H1 (cell line): Measurements from ENCODE around the gene PDE1C. TPM values are rescaled to one million over a fixed set of nuclear protein-coding genes. Genes with fewer than 3 reads are reported as not detected.

ENCODE experiments used
- CTCF ChIA-PET: fragments of 300-600 bp; sonication (Branson Sonifier 250); formaldehyde crosslinking; loops from one replicate; lab custom pipeline; 2021; ENCODE audit not compliant: partially characterized antibody; lab: Charles Lee
- POLR2A ChIA-PET: fragments of 300-600 bp; sonication (Branson Sonifier 250); formaldehyde crosslinking; loops from one replicate; lab custom pipeline; 2021; ENCODE audit warnings: inconsistent platforms; ENCODE audit not compliant: partially characterized antibody; lab: Charles Lee
- DNase-seq, 2 experiments: peaks; one replicate each; pipeline versions ENCODE4 v3.0.0 to v3.0.0-alpha.2; 2010 to 2022; ENCODE audit warnings: low spot score in 2 of 2, low read depth in 1 of 2, mixed read lengths in 1 of 2
- FAIRE-seq: peaks from 2 replicates; lab custom pipeline; 2011; peaks lifted over from hg19 to GRCh38; lab: Jason Lieb, UNC
- H2AFZ ChIP-seq: 2 replicates; pipeline ENCODE4 v1.8.1; 2012; ENCODE audit warnings: low read length, inconsistent platforms
- H2AK5ac ChIP-seq: 2 replicates; pipeline ENCODE4 v1.6.1; 2013; ENCODE audit warnings: low read depth, low read length
- H2BK120ac ChIP-seq: replicated peaks from 2 replicates; pipeline ENCODE3; 2013; ENCODE audit warnings: low read depth, low read length, inconsistent platforms
- H2BK12ac ChIP-seq: 2 replicates; pipeline ENCODE4 v1.6.1; 2013; ENCODE audit warnings: low read depth, low read length
- H2BK15ac ChIP-seq: 2 replicates; pipeline ENCODE4 v1.6.1; 2013; ENCODE audit warnings: low read length
- H2BK20ac ChIP-seq: 2 replicates; pipeline ENCODE4 v1.6.1; 2013; ENCODE audit warnings: low read length
- H2BK5ac ChIP-seq: 2 replicates; pipeline ENCODE4 v1.6.1; 2013; ENCODE audit warnings: low read depth, low read length
- H3K14ac ChIP-seq: 2 replicates; pipeline ENCODE4 v1.6.1; 2013; ENCODE audit warnings: inconsistent platforms; ENCODE audit not compliant: insufficient read length
- H3K18ac ChIP-seq: 2 replicates; pipeline ENCODE4 v1.6.1; 2013; ENCODE audit warnings: low read length; ENCODE audit errors: extremely low read depth
- H3K23ac ChIP-seq: 2 replicates; pipeline ENCODE4 v1.6.1; 2013; ENCODE audit warnings: inconsistent platforms; ENCODE audit not compliant: insufficient read length
- H3K23me2 ChIP-seq: 2 replicates; pipeline ENCODE4 v1.6.1; 2013; ENCODE audit warnings: low read depth, low read length
- H3K27ac ChIP-seq: 2 replicates; pipeline ENCODE4 v1.6.1; 2011; ENCODE audit warnings: low read depth, low read length, inconsistent platforms
- H3K27me3 ChIP-seq, 4 experiments: replicated peaks in 1 of 4; 1 replicate in 1 of 4; 2 replicates in 3 of 4; pipeline versions ENCODE4 v1.6.1 to v1.8.1; 2011 to 2013; ENCODE audit warnings: low read length in 3 of 4, mild to moderate bottlenecking in 3 of 4, inconsistent platforms in 2 of 4, mixed read lengths in 2 of 4, moderate library complexity in 1 of 4; ENCODE audit not compliant: control insufficient read depth in 3 of 4, insufficient read depth in 3 of 4; ENCODE audit errors: extremely low read depth in 1 of 4
- H3K36me3 ChIP-seq, 4 experiments: 2 replicates each; pipeline versions ENCODE4 v1.6.1 to v1.8.1; 2011 to 2013; ENCODE audit warnings: mild to moderate bottlenecking in 4 of 4, low read length in 3 of 4, moderate library complexity in 2 of 4, control low read depth in 1 of 4, inconsistent platforms in 1 of 4; ENCODE audit not compliant: insufficient read depth in 4 of 4, control insufficient read depth in 2 of 4
- H3K4ac ChIP-seq: replicated peaks from 2 replicates; pipeline ENCODE3; 2013; ENCODE audit warnings: low read length, low read depth, mixed read lengths, inconsistent platforms; ENCODE audit not compliant: insufficient read length
- H3K4me1 ChIP-seq, 4 experiments: replicated peaks in 1 of 4; 1 replicate in 1 of 4; 2 replicates in 3 of 4; pipeline versions ENCODE4 v1.6.1 to v1.8.1; 2011 to 2013; ENCODE audit warnings: low read length in 3 of 4, inconsistent platforms in 2 of 4, mixed read lengths in 1 of 4; ENCODE audit not compliant: insufficient read depth in 4 of 4, control insufficient read depth in 3 of 4
- H3K4me2 ChIP-seq, 2 experiments: 2 replicates each; pipeline versions ENCODE4 v1.6.1 to v1.8.1; 2011 to 2013; ENCODE audit warnings: low read depth in 2 of 2, low read length in 2 of 2, control low read depth in 1 of 2, inconsistent platforms in 1 of 2, mild to moderate bottlenecking in 1 of 2; ENCODE audit not compliant: insufficient read depth in 1 of 2
- H3K4me3 ChIP-seq, 4 experiments: fragments of 200-600, 300-600 bp in 1 of 4; sonication (generic), shearing (Covaris generic), sonication (Bioruptor Twin) in 1 of 4; 2 replicates each; pipeline versions ENCODE4 v1.5.1 to v1.8.1; 2011 to 2016; ENCODE audit warnings: low read length in 4 of 4, low read depth in 3 of 4, control low read depth in 2 of 4, inconsistent platforms in 2 of 4, mild to moderate bottlenecking in 2 of 4, mixed read lengths in 1 of 4, moderate library complexity in 1 of 4; ENCODE audit not compliant: insufficient read depth in 2 of 4; ENCODE audit errors: extremely low read depth in 1 of 4
- H3K56ac ChIP-seq: replicated peaks from 2 replicates; pipeline ENCODE3; 2013; ENCODE audit warnings: low read depth, mild to moderate bottlenecking, mixed read lengths, low read length, inconsistent platforms; ENCODE audit not compliant: insufficient read length
- H3K79me1 ChIP-seq: 2 replicates; pipeline ENCODE4 v1.6.1; 2013; ENCODE audit warnings: low read depth, low read length, control low read depth
- H3K79me2 ChIP-seq, 2 experiments: 2 replicates each; pipeline versions ENCODE4 v1.6.1 to v1.8.1; 2012 to 2013; ENCODE audit warnings: low read length in 2 of 2, mild to moderate bottlenecking in 2 of 2, inconsistent platforms in 1 of 2; ENCODE audit not compliant: insufficient read depth in 2 of 2, control insufficient read depth in 1 of 2
- H3K9ac ChIP-seq, 4 experiments: replicated peaks in 1 of 4; 1 replicate in 1 of 4; 2 replicates in 3 of 4; pipeline versions ENCODE4 v1.6.1 to v1.8.1; 2011 to 2013; ENCODE audit warnings: low read depth in 3 of 4, low read length in 3 of 4, control low read depth in 2 of 4, mild to moderate bottlenecking in 2 of 4, moderate library complexity in 2 of 4, inconsistent platforms in 1 of 4; ENCODE audit errors: extremely low read depth in 1 of 4
- H3K9me3 ChIP-seq, 2 experiments: 2 replicates each; pipeline versions ENCODE4 v1.6.1 to v1.8.1; 2012 to 2013; ENCODE audit warnings: mild to moderate bottlenecking in 2 of 2, moderate library complexity in 2 of 2, control low read depth in 1 of 2, inconsistent platforms in 1 of 2, low read depth in 1 of 2, low read length in 1 of 2, mixed read lengths in 1 of 2; ENCODE audit not compliant: insufficient read depth in 2 of 2
- H4K20me1 ChIP-seq, 2 experiments: replicated peaks in 1 of 2; 2 replicates each; pipeline versions ENCODE3 to v1.8.1; 2011 to 2013; ENCODE audit warnings: inconsistent platforms in 2 of 2, low read length in 2 of 2, mild to moderate bottlenecking in 1 of 2; ENCODE audit not compliant: insufficient read depth in 2 of 2, control insufficient read depth in 1 of 2
- H4K5ac ChIP-seq: 2 replicates; pipeline ENCODE4 v1.6.1; 2013; ENCODE audit warnings: low read length, low read depth, mixed read lengths, inconsistent platforms; ENCODE audit not compliant: insufficient read length
- H4K8ac ChIP-seq: 2 replicates; pipeline ENCODE4 v1.8.0; 2013; ENCODE audit warnings: mild to moderate bottlenecking, moderate library complexity, low read length, inconsistent platforms; ENCODE audit not compliant: insufficient read depth; ENCODE audit errors: extremely low read depth
- H4K91ac ChIP-seq: replicated peaks from 2 replicates; pipeline ENCODE3; 2013; ENCODE audit warnings: low read length, mixed read lengths, inconsistent platforms; ENCODE audit not compliant: insufficient read length
- MAX ChIP-seq: IDR thresholded peaks from 2 replicates; pipeline ENCODE4 v1.6.1; 2012; ENCODE audit warnings: inconsistent platforms
- PHF8 ChIP-seq: fragments of 200-600 bp; sonication (generic); conservative IDR thresholded peaks from 2 replicates; pipeline ENCODE4 v1.7.1; 2012; ENCODE audit warnings: low read depth, mild to moderate bottlenecking, inconsistent platforms, low read length, moderate library complexity
- POLR2A ChIP-seq, 2 experiments: IDR thresholded peaks; 1 replicate in 1 of 2; 2 replicates in 1 of 2; pipeline ENCODE4 v1.6.1; 2011; ENCODE audit warnings: low read depth in 2 of 2, low read length in 2 of 2, mild to moderate bottlenecking in 2 of 2; ENCODE audit errors: control extremely low read depth in 1 of 2
- SIRT6 ChIP-seq: IDR thresholded peaks from one replicate; pipeline ENCODE4 v1.7.1; 2012; ENCODE audit warnings: low read length, inconsistent platforms
- SP4 ChIP-seq: IDR thresholded peaks from 2 replicates; pipeline ENCODE4 v1.6.1; 2012; ENCODE audit warnings: low read length, inconsistent platforms
- TCF12 ChIP-seq: IDR thresholded peaks from 2 replicates; pipeline ENCODE4 v1.6.1; 2011; ENCODE audit warnings: low read depth, mild to moderate bottlenecking, low read length
- WGBS, 2 experiments: shearing (Covaris generic) in 1 of 2; methylation state at CpG; one replicate each; pipeline versions ENCODE4 v1.1.6 to v1.1.7; 2013 to 2015; ENCODE audit warnings: low lambda C conversion rate in 2 of 2, mixed read lengths in 2 of 2, inconsistent platforms in 1 of 2, low coverage in 1 of 2, missing lambda C conversion rate in 1 of 2; ENCODE audit not compliant: insufficient replicate concordance in 2 of 2, insufficient coverage in 1 of 2, insufficient read length in 1 of 2; ENCODE audit errors: extremely low coverage in 1 of 2, missing lambda C conversion rate in 1 of 2; 5-methylcytosine and 5-hydroxymethylcytosine counted together
- polyA plus RNA-seq, 7 experiments: library from polyadenylated mRNA; depleted of rRNA in 3 of 7; stranded (reverse) in 5 of 7; unstranded in 2 of 7; fragments of >200 nt in 5 of 7; fragments of 200-250 nt in 2 of 7; gene quantifications; 1 replicate in 5 of 7; 2 replicates in 1 of 7; 4 replicates in 1 of 7; pipeline versions ENCODE4 v1.2.1 to v1.2.3, GENCODE V29; 2011 to 2013; ENCODE audit warnings: missing spikeins in 2 of 7, mixed read lengths in 2 of 7
- total RNA-seq: library from RNA; stranded (reverse); fragmentation: NEBNext Ultra II Directional; extraction: Animal tissue kit (Norgen Biotek cat#: 25700); gene quantifications from 2 replicates; pipeline ENCODE4 v1.2.1, GENCODE V29; 2021
- TF ChIP-seq, protein P1 (sequence below): IDR thresholded peaks from 2 replicates; pipeline ENCODE4 v1.6.1; 2011; ENCODE audit warnings: low read length, improper control_type of control experiment

PDE1C gene
- total and polyA plus RNA-seq, 2 of the 8 experiments (the other 6 are each of a cell fraction or from before 2014, with no cell fraction given): 0.11 to 1.1 TPM

GRCh38 chr7:32030904-32031692 lies 39.1 kb downstream of the PDE1C start:
- H3K4me2 ChIP-seq: no peak overlapping the region
- no peaks in the 10 kb centered on the region; the same call in 1 of the 2 replicates for H3K23me2 ChIP-seq
- H3K23ac ChIP-seq: no peak overlapping the region
- no peak overlapping the region for H2AK5ac ChIP-seq
- H3K79me1 ChIP-seq: no peaks in the 10 kb centered on the region
- H3K79me2 ChIP-seq: no peaks in the 10 kb centered on the region
- H4K91ac ChIP-seq: no peak overlapping the region
- 0 out of 4 replicates have a peak, but pooled peaks cover 2 to 11% of the 10 kb centered on the region in 2 experiments for H3K9me3 ChIP-seq
- no peak overlapping the region for H2BK12ac ChIP-seq
- H3K14ac ChIP-seq: no peak overlapping the region
- H2BK120ac ChIP-seq: no peak overlapping the region
- no peaks in the 10 kb centered on the region for H3K36me3 ChIP-seq
- H4K20me1 ChIP-seq: no peaks in the 10 kb centered on the region
- TF ChIP-seq PHF8: no peak
- no peak for TF ChIP-seq SIRT6
- TF ChIP-seq TCF12: no peak
- no peak for TF ChIP-seq SP4
- TF ChIP-seq MAX: no peak
- TF ChIP-seq, protein P1, sequence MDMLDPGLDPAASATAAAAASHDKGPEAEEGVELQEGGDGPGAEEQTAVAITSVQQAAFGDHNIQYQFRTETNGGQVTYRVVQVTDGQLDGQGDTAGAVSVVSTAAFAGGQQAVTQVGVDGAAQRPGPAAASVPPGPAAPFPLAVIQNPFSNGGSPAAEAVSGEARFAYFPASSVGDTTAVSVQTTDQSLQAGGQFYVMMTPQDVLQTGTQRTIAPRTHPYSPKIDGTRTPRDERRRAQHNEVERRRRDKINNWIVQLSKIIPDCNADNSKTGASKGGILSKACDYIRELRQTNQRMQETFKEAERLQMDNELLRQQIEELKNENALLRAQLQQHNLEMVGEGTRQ: no peak
- no peak for TF ChIP-seq POLR2A (IDR thresholded peaks at IDR 0.05; ENCODE audit: control extremely low read depth in 1 of 2, low read depth in 2 of 2, low read length in 2 of 2)
- TF ChIP-seq, all 59 proteins: peak for 0
- ChIA-PET POLR2A (no interaction called here), CTCF (no interaction called here)
- Histone ChIP-seq H3K4me3 (no peak overlapping the region), H4K5ac (no peak overlapping the region), H3K56ac (no peak overlapping the region), H3K4ac (no peak overlapping the region), H2BK15ac (no peak overlapping the region), H2BK5ac (no peak overlapping the region), H2BK20ac (no peak overlapping the region), H4K8ac (no peak overlapping the region), H3K18ac (no peak overlapping the region), H3K9ac (no peak overlapping the region), H2AFZ (no peak overlapping the region), H3K27ac (no peak overlapping the region), H3K4me1 (no peaks in the 10 kb centered on the region), H3K27me3 (no peaks in the 10 kb centered on the region)
- DNase-seq (no peak), FAIRE-seq (no peak)
- 85% methylated on average over 3 of the region's 3 CpGs; no CpG with 5 or more reads in 1 of the 2 experiments for WGBS, 2 experiments
